ENCODE data around the gene SORCS3. TPM values are rescaled to one million over a fixed set of nuclear protein-coding genes. Genes with fewer than 3 reads are reported as not detected.

Gene SORCS3
- total and polyA plus RNA-seq, 4 donors = 0.93 TPM; not detected in 3

DNA sequence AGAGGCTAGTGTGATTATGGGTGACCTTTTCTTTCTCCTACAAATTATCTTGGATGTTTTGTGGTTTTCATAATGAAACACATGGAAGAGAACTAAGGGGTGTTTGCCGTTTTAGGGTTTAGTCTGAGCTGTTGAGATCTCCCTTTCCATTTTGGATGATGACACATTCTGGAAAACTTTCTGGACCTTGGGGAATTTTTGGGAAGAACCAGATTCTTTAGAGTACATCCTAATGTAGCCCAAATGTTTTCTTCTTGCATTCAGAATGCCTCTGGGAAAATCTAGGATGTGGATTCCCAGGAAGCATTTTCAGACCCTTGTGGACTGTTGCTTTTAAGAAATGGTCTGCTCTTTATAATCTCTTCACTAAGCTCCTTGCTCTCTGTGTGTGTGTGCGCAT lies 165.7 kb downstream of the SORCS3 start (continued):
- TF ChIP-seq, protein P1, sequence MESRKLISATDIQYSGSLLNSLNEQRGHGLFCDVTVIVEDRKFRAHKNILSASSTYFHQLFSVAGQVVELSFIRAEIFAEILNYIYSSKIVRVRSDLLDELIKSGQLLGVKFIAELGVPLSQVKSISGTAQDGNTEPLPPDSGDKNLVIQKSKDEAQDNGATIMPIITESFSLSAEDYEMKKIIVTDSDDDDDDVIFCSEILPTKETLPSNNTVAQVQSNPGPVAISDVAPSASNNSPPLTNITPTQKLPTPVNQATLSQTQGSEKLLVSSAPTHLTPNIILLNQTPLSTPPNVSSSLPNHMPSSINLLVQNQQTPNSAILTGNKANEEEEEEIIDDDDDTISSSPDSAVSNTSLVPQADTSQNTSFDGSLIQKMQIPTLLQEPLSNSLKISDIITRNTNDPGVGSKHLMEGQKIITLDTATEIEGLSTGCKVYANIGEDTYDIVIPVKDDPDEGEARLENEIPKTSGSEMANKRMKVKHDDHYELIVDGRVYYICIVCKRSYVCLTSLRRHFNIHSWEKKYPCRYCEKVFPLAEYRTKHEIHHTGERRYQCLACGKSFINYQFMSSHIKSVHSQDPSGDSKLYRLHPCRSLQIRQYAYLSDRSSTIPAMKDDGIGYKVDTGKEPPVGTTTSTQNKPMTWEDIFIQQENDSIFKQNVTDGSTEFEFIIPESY (IDR thresholded peaks at IDR 0.05) = no peak
- no peak for TF ChIP-seq FOXA1 (IDR thresholded peaks at IDR 0.05)
- TF ChIP-seq, protein P2, sequence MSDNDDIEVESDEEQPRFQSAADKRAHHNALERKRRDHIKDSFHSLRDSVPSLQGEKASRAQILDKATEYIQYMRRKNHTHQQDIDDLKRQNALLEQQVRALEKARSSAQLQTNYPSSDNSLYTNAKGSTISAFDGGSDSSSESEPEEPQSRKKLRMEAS (IDR thresholded peaks at IDR 0.05) = no peak

DNA sequence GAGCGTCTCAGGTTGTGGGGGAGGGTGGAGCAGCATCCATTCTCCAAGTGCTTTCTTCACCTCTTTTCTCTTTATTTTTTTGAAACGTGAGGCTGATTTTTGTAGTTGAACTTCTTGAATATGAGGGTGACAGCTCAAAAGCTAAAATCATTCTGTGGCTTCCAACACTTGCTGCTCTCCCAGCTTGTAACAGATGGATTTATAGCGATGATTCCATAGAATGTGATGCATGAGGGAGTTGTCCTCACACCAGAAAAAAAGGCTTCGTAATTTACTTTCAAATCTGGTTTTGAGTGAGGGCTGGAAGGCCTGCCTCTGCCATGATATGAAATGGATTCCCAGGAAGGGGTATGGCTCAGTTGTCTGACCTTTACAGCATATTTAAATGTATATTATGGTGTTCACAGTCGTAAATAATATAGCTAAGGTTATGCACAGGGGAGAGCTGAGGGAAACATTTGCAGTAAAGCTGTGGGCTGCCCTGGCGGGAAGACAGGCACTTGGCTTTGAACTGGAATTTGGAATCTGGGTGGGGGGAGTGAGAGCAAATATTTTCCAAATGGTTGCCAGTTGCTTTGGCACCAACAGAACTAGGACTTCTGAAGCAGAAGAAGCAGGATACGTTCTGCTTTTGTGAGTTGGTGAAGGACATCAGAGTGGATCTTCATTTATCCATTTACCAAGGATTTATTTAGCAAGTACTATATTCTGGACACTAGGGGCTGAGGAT lies 166.7 kb downstream of the SORCS3 start:
- WGBS = 58% methylated on average over 7 of the region's 7 CpGs
- H3K9me3 ChIP-seq (ENCODE audit: control insufficient read depth in 4 of 4, low read length in 3 of 4) = peaks cover 0 to 2% (median 0%) of the 10 kb centered on the region in 4 donors

DNA sequence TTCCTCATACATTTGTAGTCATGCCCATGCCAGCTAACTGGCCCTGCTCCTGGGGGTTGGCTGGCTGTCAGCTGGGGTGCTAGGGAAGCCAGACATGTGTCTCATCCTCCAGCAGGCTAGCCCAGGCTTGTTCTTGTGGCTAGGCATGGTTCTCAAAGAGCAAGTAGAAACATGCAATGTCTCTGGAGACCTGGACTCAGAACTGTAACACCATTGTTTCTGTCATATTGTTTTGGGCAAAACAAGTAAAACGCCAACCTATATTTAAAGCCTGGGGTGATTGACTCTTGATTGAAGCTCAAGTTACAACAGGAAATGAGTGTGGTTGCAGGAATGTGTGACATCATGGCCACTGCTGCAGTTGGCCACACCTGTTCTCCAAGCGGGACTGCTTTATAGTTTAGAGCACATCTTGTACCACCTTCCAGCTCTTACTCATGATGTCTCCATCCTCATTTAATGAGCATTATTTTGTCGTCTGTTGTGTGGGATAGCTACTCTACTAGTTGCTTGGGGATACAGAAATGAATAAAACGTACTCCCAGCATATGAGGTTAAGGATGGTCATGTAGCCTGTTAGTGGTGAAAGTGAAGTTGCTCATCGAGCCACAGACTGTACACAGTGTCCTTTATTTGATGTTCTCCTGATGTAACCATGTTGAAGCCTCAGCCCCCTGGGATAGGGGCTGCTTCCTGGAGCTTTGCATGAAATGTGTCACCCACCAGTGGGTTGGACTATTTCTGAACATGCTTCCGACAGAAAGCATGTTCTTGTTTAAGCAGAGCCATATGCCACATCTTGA lies 168.4 kb downstream of the SORCS3 start:
- TF ChIP-seq SP1 (IDR thresholded peaks at IDR 0.05) = no peak
- no peak for TF ChIP-seq HNF4G (IDR thresholded peaks at IDR 0.05)
- TF ChIP-seq, protein P2 (IDR thresholded peaks at IDR 0.05) = no peak
- no peak for TF ChIP-seq TAF1 (conservative IDR thresholded peaks at IDR 0.05)
- TF ChIP-seq, protein P3, sequence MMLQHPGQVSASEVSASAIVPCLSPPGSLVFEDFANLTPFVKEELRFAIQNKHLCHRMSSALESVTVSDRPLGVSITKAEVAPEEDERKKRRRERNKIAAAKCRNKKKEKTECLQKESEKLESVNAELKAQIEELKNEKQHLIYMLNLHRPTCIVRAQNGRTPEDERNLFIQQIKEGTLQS (IDR thresholded peaks at IDR 0.05) = no peak
- no peak for TF ChIP-seq FOXA2 (IDR thresholded peaks at IDR 0.05)
- no peak for TF ChIP-seq GABPA (IDR thresholded peaks at IDR 0.05 in 1 of 2, conservative IDR thresholded peaks at IDR 0.05 in 1 of 2)
- TF ChIP-seq NR2F2 (IDR thresholded peaks at IDR 0.05) = no peak
- TF ChIP-seq HNF4A (conservative IDR thresholded peaks at IDR 0.05) = no peak
- TF ChIP-seq YY1 (IDR thresholded peaks at IDR 0.05) = no peak
- no peak for TF ChIP-seq RAD21 (IDR thresholded peaks at IDR 0.05)
- no peak for TF ChIP-seq RXRA (IDR thresholded peaks at IDR 0.05)
- TF ChIP-seq, protein P4, sequence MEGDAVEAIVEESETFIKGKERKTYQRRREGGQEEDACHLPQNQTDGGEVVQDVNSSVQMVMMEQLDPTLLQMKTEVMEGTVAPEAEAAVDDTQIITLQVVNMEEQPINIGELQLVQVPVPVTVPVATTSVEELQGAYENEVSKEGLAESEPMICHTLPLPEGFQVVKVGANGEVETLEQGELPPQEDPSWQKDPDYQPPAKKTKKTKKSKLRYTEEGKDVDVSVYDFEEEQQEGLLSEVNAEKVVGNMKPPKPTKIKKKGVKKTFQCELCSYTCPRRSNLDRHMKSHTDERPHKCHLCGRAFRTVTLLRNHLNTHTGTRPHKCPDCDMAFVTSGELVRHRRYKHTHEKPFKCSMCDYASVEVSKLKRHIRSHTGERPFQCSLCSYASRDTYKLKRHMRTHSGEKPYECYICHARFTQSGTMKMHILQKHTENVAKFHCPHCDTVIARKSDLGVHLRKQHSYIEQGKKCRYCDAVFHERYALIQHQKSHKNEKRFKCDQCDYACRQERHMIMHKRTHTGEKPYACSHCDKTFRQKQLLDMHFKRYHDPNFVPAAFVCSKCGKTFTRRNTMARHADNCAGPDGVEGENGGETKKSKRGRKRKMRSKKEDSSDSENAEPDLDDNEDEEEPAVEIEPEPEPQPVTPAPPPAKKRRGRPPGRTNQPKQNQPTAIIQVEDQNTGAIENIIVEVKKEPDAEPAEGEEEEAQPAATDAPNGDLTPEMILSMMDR (IDR thresholded peaks at IDR 0.05; ENCODE audit: low read depth, low read length, missing input control) = no peak
- no peak for TF ChIP-seq EGR1 (IDR thresholded peaks at IDR 0.05; ENCODE audit: low read depth in 2 of 2)
- TF ChIP-seq, protein P1 (IDR thresholded peaks at IDR 0.05) = no peak
- no peak for DNase-seq (ENCODE audit: low spot score)
- no peaks in the 10 kb centered on the region for H3K36me3 ChIP-seq (ENCODE audit: control insufficient read depth in 4 of 4, insufficient read depth in 3 of 4, low read depth in 1 of 4, low read length in 3 of 4)
- H3K27ac ChIP-seq (ENCODE audit: low read depth in 1 of 2, low read length in 2 of 2) = no peak overlapping the region
- H3K4me3 ChIP-seq (ENCODE audit: low read depth in 1 of 3, low read length in 3 of 3) = no peak overlapping the region
- peaks cover 0 to 2% (median 0%) of the 10 kb centered on the region in 4 donors for H3K9me3 ChIP-seq (ENCODE audit: control insufficient read depth in 4 of 4, low read length in 3 of 4)
- H3K4me1 ChIP-seq (ENCODE audit: control insufficient read depth in 4 of 4, insufficient read depth in 4 of 4, low read length in 3 of 4) = no peaks in the 10 kb centered on the region
- WGBS = 60% methylated on average over 6 of the region's 6 CpGs
- peaks cover 0 to 3% (median 0%) of the 10 kb centered on the region in 4 donors for H3K27me3 ChIP-seq (ENCODE audit: control insufficient read depth in 4 of 4, insufficient read depth in 4 of 4, low read length in 3 of 4)
- H3K9ac ChIP-seq (ENCODE audit: low read depth in 1 of 2, low read length in 2 of 2) = no peak overlapping the region

More for the DNA sequence above, 166.7 kb downstream of the SORCS3 start:
- H3K9ac ChIP-seq (ENCODE audit: low read depth in 1 of 2, low read length in 2 of 2) = no peak overlapping the region
- no peaks in the 10 kb centered on the region for H3K4me1 ChIP-seq (ENCODE audit: control insufficient read depth in 4 of 4, insufficient read depth in 4 of 4, low read length in 3 of 4)
- no peak for DNase-seq (ENCODE audit: low spot score)
- H3K27ac ChIP-seq (ENCODE audit: low read depth in 1 of 2, low read length in 2 of 2) = no peak overlapping the region
- H3K4me3 ChIP-seq (ENCODE audit: low read depth in 1 of 3, low read length in 3 of 3) = no peak overlapping the region
- TF ChIP-seq RAD21 (IDR thresholded peaks at IDR 0.05) = no peak
- no peaks in the 10 kb centered on the region for H3K36me3 ChIP-seq (ENCODE audit: control insufficient read depth in 4 of 4, insufficient read depth in 3 of 4, low read depth in 1 of 4, low read length in 3 of 4)
- H3K27me3 ChIP-seq (ENCODE audit: control insufficient read depth in 4 of 4, insufficient read depth in 4 of 4, low read length in 3 of 4) = peaks cover 0 to 3% (median 0%) of the 10 kb centered on the region in 4 donors
